G401.6 (cell line): Measurements from ENCODE around the gene CNKSR3.

Experiments
- FAIRE-seq: peaks from 2 replicates; lab custom pipeline; 2012; peaks lifted over from hg19 to GRCh38; lab: Jason Lieb, UNC

CNKSR3 gene

DNA sequence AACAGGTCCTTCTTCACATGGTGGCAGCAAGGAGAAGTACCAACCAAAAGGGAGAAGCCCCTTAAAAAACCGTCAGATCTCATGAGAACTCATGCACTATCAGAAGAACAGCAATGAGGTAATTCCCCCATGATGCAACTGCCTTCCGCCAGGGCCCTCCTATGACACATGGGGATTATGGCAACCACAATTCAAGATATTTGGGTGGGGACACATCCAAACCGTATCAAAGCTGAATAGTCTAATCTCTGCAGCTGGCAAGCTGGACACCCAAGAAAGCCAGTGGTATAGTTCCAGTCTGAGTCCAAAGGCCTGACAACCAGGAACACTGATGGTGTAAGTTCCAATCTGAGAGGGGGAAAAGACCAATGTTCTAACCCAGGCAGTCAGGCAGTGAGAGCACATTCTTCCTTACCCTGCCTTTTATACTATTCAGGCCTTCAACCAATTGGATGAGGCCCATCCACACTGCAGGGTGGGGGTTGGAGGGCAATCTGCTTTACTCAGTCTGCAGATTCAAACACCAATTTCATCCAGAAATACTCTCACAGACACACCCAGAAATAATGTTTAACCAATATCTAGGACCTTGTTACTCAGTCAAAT lies 17.9 kb upstream of the CNKSR3 start:
- FAIRE-seq = no peak

- FAIRE-seq = no peak
Measured at GRCh38 chr6:154526996-154527395, 16.5 kb upstream of the CNKSR3 start.

GRCh38 chr6:154522576-154522975 lies 12.1 kb upstream of the CNKSR3 start:
- FAIRE-seq = no peak

GRCh38 chr6:154521412-154521811 lies 10.9 kb upstream of the CNKSR3 start:
- FAIRE-seq = no peak

- no peak for FAIRE-seq
Measured at GRCh38 chr6:154520280-154520679, 9.8 kb upstream of the CNKSR3 start.

- no peak for FAIRE-seq
Measured at GRCh38 chr6:154518396-154518795, 7.9 kb upstream of the CNKSR3 start.

DNA sequence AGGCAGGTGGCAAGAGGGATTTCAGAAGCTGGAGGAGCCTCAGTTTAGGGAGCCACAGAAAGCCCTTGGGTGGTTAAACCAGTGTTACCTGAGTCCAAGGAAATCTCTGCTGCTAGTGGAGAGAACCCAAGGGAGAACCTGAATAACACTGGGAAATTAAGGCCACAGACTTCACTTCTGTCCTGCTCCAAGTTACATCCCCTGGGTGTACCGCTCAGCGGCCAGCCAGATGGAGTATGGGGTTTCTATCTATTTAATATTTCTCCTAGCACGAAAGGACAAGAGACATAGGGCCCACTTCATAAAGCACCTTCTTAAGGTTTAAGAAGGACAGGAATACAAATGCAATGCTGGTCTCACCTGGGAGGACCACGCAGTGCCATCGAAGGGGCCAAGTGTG lies 5.8 kb upstream of the CNKSR3 start:
- no peak for FAIRE-seq

GRCh38 chr6:154515826-154516225 lies 5.3 kb upstream of the CNKSR3 start:
- FAIRE-seq = no peak

DNA sequence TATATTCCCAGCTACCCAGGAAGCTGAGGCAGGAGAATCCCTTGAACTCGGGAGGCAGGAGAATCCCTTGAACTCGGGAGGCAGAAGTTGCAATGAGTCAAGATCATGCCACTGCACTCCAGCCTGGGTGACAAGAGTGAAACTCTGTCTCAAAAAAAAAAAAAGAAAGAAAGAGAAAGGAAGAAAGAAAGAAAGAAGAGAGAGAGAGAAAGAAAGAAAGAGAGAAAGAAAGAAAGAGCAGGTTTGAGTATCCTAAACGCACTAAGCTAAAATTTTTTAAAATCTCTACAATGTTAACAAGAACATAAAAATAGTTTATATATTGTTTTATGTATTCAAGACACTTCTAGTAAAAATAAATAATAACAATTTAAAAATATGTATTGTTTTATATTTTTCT lies 4.6 kb upstream of the CNKSR3 start:
- FAIRE-seq = peak; percentile 75

GRCh38 chr6:154514481-154514880 lies 4.0 kb upstream of the CNKSR3 start:
- no peak for FAIRE-seq

- no peak for FAIRE-seq
Measured at GRCh38 chr6:154513601-154514320, 3.3 kb upstream of the CNKSR3 start.

- FAIRE-seq = no peak
Measured at GRCh38 chr6:154512201-154512600, 1.7 kb upstream of the CNKSR3 start.

GRCh38 chr6:154511791-154512190 lies 1.3 kb upstream of the CNKSR3 start:
- FAIRE-seq = no peak

DNA sequence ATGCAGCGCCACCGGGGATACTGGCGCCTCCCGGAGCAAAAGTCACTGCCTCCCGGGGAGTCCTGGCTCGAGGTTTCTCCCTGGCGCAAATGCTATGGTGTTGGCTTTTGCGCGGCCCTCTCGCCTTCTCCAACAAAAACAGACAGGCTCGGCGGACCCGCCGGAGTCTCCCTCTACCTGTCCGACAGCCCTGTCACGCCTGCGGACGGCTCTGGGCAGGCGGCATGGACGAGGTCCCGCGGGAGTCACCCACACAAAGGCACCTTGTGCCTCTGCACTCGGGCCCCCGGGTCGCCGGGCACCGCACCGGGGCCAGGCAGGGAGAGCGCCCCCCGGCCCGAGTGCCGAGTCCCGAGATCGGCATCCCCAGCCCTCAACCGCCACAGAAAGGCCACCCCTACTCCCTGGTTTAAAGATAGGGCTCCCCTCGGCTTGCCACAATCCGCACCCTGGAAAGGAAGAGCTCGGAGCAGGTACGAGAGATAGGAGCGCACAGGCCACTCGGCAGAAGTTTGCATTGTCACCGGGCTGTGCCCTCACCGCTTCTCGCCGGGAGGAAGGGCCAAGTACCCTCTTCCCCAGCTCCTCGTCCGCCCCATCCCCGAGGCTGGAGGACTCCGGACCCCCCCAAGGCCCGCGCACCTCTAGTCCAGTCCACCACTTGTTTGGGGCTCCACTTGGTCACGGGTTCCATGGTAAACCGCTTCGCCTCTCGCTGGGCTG lies 903 bp downstream of the CNKSR3 start:
- FAIRE-seq = no peak

- FAIRE-seq = no peak
Measured at GRCh38 chr6:154508573-154509375, 1.7 kb downstream of the CNKSR3 start.

GRCh38 chr6:154506991-154507898 lies 3.2 kb downstream of the CNKSR3 start:
- no peak for FAIRE-seq

DNA sequence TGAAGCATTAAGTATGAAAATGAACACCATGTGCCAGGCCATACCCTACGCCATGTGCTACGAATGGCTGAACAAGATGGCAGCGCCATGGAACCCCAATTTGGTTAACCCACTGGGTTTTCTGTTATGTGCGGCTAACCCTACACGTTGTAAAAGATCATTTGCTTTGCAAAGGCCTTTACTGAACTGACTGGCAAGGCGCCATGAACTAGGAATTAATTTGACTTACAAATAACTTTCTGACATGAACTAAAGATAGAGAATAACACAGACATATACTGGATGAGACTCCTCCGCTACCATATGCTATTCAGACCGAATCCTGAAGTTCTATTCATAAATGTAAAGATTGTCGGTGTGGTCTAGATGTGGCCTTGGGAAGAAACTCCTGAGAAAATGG lies 3.9 kb downstream of the CNKSR3 start:
- FAIRE-seq = no peak

- no peak for FAIRE-seq
Measured at GRCh38 chr6:154506108-154506507, 4.4 kb downstream of the CNKSR3 start.

DNA sequence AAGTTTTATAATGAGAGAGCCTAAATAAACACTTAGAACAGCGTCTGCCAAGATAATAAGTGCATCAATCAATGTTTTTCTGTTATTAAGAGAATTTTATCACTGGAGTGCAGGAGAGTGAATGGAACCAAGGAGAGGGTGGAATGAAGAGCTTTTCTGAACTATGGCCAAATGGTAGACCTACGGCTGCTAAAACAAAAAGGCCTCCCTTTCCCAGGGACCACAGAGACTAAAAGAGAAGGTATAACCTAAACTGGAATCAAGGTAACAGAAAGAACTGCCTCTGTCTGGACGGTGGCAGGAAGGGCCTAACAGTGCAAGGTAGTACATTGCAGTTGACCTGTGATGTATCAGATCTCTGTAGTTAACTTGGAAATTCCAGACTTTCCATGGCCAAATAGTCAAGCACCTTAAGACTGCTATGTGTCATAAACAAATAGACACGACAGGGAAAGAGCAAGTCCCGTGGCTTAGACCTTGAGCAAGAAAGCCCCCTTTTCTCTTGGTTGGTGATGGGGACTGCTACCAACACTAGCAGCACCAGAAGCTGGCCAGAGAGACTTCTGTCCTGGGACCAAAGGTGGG lies 5.5 kb downstream of the CNKSR3 start:
- no peak for FAIRE-seq

DNA sequence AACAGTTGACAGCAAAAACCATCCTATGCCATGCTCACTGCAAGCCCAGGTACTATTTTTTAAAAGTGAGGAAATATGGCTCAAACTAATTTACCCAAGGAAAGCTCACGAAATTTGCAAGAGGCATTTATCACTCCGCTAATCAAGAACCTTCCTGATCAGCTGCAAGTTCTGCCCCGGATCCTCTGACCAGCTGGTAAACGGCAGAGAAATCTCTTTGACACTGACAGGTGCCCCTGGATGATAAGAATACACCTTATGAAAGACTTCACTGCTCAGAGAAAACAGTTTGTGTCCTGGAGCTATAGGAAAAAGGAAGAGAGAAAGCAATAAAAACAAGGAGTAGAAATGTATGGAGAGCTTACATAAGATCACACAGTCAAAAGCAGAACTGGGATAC lies 6.4 kb downstream of the CNKSR3 start:
- no peak for FAIRE-seq

GRCh38 chr6:154503658-154504057 lies 6.8 kb downstream of the CNKSR3 start:
- no peak for FAIRE-seq
